A549 (cell line): ENCODE results near the gene CEACAM16.

Experiments used
- HEYL ChIP-seq: fragments of 250-450 bp; sonication (Bioruptor Pico); IDR thresholded peaks from 2 replicates; pipeline ENCODE4 v1.8.0; 2021; ENCODE audit warnings: mild to moderate bottlenecking, moderate library complexity
- HOXA7 ChIP-seq: fragments of 250-450 bp; sonication (Bioruptor Pico); IDR thresholded peaks from 2 replicates; pipeline ENCODE4 v1.5.0; 2020; ENCODE audit warnings: mild to moderate bottlenecking, moderate library complexity
- POLR2A ChIP-seq: IDR thresholded peaks from 2 replicates; pipeline ENCODE4 v1.6.1; 2012; ENCODE audit warnings: mild to moderate bottlenecking, low read length
- TF ChIP-seq, protein P1 (sequence below): fragments of >200 bp; sonication (Bioruptor Twin); formaldehyde crosslinking; IDR thresholded peaks from 3 replicates; pipeline ENCODE4 v1.5.1; 2016
- TF ChIP-seq, protein P2 (sequence below): fragments of 200-600 bp; sonication (generic); IDR thresholded peaks from 2 replicates; pipeline ENCODE4 v1.6.1; 2016; ENCODE audit warnings: antibody characterized with exemption, mild to moderate bottlenecking, moderate library complexity
- TF ChIP-seq, protein P3 (sequence below): fragments of 150-350 bp; IDR thresholded peaks from 2 replicates; pipeline ENCODE4 v1.6.1; 2014; ENCODE audit warnings: low read depth, mild to moderate bottlenecking, low read length
- TF ChIP-seq, protein P4 (sequence below): IDR thresholded peaks from 2 replicates; pipeline ENCODE4 v1.6.1; 2012

DNA sequence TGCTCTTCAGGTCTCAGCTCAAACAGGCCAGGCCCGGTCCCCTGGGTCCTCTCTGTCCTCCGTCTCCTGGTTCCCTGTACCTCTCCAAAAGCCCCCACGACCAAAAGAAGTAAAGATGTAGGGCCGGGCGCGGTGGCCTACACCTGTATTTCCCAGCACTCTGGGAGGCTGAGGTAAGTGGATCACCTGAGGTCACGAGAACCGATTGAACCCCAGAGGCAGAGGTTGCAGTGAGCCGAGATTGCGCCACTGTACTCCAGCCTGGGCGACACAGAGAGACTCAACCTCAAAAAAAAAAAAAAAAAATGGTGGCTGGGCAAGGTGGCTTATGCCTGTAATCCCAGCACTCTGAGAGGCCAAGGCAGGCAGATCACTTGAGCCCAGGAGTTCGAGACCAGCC is 27.5 kb downstream of the CEACAM16 start:
- TF ChIP-seq, protein P1, sequence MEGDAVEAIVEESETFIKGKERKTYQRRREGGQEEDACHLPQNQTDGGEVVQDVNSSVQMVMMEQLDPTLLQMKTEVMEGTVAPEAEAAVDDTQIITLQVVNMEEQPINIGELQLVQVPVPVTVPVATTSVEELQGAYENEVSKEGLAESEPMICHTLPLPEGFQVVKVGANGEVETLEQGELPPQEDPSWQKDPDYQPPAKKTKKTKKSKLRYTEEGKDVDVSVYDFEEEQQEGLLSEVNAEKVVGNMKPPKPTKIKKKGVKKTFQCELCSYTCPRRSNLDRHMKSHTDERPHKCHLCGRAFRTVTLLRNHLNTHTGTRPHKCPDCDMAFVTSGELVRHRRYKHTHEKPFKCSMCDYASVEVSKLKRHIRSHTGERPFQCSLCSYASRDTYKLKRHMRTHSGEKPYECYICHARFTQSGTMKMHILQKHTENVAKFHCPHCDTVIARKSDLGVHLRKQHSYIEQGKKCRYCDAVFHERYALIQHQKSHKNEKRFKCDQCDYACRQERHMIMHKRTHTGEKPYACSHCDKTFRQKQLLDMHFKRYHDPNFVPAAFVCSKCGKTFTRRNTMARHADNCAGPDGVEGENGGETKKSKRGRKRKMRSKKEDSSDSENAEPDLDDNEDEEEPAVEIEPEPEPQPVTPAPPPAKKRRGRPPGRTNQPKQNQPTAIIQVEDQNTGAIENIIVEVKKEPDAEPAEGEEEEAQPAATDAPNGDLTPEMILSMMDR = no peak
- TF ChIP-seq, protein P2, sequence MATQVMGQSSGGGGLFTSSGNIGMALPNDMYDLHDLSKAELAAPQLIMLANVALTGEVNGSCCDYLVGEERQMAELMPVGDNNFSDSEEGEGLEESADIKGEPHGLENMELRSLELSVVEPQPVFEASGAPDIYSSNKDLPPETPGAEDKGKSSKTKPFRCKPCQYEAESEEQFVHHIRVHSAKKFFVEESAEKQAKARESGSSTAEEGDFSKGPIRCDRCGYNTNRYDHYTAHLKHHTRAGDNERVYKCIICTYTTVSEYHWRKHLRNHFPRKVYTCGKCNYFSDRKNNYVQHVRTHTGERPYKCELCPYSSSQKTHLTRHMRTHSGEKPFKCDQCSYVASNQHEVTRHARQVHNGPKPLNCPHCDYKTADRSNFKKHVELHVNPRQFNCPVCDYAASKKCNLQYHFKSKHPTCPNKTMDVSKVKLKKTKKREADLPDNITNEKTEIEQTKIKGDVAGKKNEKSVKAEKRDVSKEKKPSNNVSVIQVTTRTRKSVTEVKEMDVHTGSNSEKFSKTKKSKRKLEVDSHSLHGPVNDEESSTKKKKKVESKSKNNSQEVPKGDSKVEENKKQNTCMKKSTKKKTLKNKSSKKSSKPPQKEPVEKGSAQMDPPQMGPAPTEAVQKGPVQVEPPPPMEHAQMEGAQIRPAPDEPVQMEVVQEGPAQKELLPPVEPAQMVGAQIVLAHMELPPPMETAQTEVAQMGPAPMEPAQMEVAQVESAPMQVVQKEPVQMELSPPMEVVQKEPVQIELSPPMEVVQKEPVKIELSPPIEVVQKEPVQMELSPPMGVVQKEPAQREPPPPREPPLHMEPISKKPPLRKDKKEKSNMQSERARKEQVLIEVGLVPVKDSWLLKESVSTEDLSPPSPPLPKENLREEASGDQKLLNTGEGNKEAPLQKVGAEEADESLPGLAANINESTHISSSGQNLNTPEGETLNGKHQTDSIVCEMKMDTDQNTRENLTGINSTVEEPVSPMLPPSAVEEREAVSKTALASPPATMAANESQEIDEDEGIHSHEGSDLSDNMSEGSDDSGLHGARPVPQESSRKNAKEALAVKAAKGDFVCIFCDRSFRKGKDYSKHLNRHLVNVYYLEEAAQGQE = no peak
- TF ChIP-seq, protein P3, sequence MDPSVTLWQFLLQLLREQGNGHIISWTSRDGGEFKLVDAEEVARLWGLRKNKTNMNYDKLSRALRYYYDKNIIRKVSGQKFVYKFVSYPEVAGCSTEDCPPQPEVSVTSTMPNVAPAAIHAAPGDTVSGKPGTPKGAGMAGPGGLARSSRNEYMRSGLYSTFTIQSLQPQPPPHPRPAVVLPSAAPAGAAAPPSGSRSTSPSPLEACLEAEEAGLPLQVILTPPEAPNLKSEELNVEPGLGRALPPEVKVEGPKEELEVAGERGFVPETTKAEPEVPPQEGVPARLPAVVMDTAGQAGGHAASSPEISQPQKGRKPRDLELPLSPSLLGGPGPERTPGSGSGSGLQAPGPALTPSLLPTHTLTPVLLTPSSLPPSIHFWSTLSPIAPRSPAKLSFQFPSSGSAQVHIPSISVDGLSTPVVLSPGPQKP = no peak
- TF ChIP-seq HEYL = no peak
- no peak for TF ChIP-seq HOXA7
- TF ChIP-seq, protein P4, sequence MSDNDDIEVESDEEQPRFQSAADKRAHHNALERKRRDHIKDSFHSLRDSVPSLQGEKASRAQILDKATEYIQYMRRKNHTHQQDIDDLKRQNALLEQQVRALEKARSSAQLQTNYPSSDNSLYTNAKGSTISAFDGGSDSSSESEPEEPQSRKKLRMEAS = no peak
- TF ChIP-seq POLR2A = no peak
